ENCODE measurements around the gene PVALB.

- TF ChIP-seq TAF1 (IDR thresholded peaks at IDR 0.05; ENCODE audit: low read depth) (no peak), EP300 (IDR thresholded peaks at IDR 0.05; ENCODE audit: borderline replicate concordance) (no peak), EGR1 (IDR thresholded peaks at IDR 0.05) (no peak), ZBTB7A (IDR thresholded peaks at IDR 0.05; ENCODE audit: low read depth) (no peak), TCF12 (IDR thresholded peaks at IDR 0.05; ENCODE audit: low read depth) (no peak), YY1 (IDR thresholded peaks at IDR 0.05; ENCODE audit: low read depth) (no peak), RAD21 (IDR thresholded peaks at IDR 0.05; ENCODE audit: low read depth) (no peak), CREB1 (IDR thresholded peaks at IDR 0.05; ENCODE audit: low read depth) (no peak), CEBPB (IDR thresholded peaks at IDR 0.05) (no peak), MAX (IDR thresholded peaks at IDR 0.05) (no peak), FOXM1 (IDR thresholded peaks at IDR 0.05; ENCODE audit: borderline replicate concordance, low read depth) (no peak)
- TF ChIP-seq, protein P1, sequence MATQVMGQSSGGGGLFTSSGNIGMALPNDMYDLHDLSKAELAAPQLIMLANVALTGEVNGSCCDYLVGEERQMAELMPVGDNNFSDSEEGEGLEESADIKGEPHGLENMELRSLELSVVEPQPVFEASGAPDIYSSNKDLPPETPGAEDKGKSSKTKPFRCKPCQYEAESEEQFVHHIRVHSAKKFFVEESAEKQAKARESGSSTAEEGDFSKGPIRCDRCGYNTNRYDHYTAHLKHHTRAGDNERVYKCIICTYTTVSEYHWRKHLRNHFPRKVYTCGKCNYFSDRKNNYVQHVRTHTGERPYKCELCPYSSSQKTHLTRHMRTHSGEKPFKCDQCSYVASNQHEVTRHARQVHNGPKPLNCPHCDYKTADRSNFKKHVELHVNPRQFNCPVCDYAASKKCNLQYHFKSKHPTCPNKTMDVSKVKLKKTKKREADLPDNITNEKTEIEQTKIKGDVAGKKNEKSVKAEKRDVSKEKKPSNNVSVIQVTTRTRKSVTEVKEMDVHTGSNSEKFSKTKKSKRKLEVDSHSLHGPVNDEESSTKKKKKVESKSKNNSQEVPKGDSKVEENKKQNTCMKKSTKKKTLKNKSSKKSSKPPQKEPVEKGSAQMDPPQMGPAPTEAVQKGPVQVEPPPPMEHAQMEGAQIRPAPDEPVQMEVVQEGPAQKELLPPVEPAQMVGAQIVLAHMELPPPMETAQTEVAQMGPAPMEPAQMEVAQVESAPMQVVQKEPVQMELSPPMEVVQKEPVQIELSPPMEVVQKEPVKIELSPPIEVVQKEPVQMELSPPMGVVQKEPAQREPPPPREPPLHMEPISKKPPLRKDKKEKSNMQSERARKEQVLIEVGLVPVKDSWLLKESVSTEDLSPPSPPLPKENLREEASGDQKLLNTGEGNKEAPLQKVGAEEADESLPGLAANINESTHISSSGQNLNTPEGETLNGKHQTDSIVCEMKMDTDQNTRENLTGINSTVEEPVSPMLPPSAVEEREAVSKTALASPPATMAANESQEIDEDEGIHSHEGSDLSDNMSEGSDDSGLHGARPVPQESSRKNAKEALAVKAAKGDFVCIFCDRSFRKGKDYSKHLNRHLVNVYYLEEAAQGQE (IDR thresholded peaks at IDR 0.05; ENCODE audit: low read depth) = no peak
These were observed 46.2 kb downstream of the PVALB start for GRCh38 chr22:36770513-36771231.

Data from Ishikawa (cell line).